Hematopoietic multipotent progenitor cell treated with erythropoietin and hydrocortisone succinate and interleukin-3 and kit ligand, for 15 days (in vitro differentiated cells): ENCODE results near the gene SETD3.

ENCODE experiments used
- DNase-seq: peaks from one replicate; pipeline ENCODE4 v3.0.0-alpha.2; 2015; ENCODE audit warnings: low spot score

Gene SETD3

GRCh38 chr14:99422228-99423010 lies 58.2 kb downstream of the SETD3 start:
- DNase-seq, result no peak

- DNase-seq, result no peak
Measured at GRCh38 chr14:99420711-99421110, 59.9 kb downstream of the SETD3 start.

DNA sequence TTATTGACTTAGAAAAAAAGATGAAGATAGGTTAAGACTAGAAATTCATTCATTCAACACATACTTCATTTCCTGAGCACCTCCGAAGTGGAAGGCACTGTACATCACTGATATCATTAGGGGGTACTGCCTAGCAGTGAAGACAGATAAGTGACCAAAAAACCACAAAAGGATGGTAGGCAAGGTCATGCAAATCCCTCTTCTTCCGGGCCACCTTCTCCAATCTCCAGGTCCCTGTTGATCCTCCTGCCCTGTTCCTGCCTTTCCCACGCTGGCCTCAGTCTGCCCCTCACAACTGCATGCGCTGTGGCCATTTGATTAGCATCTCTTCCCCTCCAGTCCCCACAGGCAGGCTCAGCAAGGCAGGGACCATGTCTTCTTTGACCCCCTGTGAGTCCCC lies 60.8 kb downstream of the SETD3 start:
- DNase-seq, result no peak

DNA sequence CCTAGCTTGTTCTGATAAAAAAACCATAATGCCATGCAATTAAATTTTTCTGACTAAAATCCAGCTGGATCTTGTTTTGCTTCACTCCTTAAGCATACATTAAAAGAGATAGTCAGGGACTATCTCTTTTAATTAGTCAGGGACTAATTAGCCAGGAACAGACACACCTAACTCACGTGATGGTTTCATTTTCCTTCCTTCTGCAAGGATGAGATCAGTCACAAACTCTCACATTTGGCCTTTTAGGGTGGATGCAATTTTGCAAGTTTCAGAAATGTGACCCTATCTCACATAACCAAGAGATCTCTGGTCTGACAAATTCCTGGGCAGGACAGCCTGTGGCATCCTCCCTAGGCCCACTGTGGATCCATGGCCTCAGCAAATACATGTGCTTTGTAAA lies 62.4 kb downstream of the SETD3 start:
- DNase-seq, result no peak

DNA sequence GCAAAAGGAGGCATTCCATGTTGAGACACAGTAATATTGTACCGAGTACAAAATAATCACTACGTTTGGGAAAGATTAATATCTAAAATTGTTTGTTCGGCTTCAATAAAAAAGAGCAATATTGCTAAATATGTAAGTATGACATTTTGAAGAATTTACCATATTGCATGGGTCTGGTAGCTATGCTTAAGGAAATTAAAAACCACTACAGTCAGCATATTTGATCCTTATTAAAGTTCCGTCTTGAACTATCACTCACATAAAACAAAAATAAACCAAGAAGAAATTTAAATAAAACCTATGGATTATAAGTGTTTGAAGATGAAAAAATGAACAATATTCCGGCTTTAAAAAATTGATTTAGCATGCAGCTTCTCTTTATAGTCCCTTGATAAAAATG lies 63.8 kb downstream of the SETD3 start:
- no peak for DNase-seq

DNA sequence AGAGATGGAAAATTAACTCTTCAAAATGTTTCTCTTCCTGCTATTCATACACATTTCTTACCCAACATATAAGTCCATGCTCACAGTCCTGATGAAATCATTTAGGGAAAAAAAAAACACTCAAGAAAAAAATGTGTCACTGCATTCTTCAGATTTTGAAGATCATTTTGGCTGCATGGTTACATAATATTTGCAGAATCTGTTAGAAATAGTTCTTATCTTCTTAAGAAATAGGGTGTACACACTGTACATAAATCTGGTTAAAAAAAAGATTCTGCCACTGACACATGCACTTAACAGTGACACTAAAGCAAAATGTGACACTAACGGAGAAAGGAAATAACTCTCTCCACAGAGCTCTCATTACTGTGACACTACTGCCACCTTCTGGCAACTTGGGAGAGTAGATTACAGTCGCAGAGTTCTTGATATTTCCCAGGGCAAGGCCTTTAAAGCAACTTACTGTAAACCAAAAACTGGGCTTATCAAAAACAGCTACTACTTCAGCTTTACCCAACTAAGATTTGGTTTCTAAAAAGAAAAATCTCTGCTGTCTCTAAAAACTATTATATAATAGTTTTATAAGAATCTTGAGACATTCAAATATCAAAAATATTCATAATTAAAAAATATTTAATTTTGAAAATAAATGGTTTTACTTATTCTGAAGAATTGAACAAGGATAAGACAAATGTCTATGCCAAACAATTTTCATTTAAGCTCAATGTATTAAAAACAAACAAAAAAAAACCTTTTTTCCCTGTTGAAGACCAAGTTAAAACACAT lies 65.0 kb downstream of the SETD3 start:
- DNase-seq, result peak; percentile 81

- no peak for DNase-seq
Measured at GRCh38 chr14:99413911-99414310, 66.7 kb downstream of the SETD3 start.

DNA sequence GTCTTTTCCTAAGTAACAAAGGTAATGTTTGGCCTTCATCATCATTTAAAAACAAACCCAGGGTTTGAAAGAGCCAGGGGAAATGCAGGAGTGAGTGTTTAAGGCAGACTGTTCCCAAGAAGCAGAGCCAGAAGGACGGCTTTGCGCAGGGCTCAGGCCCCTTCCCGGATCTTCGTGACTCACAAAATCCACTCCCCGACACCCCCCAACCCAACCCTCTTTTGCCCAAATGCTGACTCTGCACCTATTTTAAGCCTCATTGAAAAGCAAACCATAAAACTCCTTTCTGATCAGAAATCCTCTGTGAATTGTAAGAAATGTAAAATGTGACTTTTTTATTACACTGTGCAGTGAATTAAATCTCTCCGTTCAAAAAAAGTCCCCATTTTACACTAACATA lies 67.5 kb downstream of the SETD3 start:
- no peak for DNase-seq

- DNase-seq, result no peak
Measured at GRCh38 chr14:99412117-99413061, 68.3 kb downstream of the SETD3 start.

DNA sequence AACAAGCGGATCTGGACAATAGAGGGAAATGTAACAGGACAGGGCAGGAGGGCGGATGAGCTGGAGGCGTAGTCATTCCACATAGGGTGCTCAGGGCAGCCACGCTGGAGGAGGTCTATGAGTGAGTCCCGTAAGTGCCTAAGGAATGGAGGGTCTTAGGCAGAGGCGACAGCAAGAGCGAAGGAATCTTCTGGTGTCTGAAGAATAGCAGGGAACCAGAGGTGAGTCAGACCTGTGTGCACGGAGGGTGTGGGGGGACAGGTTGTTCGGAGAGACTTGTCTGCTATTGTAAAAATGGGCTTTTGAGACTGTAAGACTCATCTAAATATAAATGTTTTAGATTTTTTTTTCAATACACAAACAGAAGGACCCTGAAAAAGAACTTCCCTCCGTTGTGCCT lies 70.6 kb downstream of the SETD3 start:
- DNase-seq, result no peak

DNA sequence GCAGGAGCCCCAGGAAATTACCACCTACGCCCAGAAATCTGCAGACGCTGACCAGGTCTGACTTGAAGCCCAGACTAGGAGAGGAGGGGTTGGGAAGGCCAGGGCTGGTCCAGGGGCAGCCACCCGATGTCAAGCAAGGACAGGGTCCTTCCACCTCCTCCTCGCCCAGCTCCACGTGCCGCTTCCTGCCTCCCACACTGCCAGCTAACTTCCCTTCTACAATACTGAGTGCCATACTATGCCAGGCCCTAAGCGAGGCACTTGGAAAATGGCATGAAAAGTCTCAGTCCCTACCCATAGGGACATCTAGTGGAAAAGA lies 71.7 kb downstream of the SETD3 start:
- no peak for DNase-seq

DNA sequence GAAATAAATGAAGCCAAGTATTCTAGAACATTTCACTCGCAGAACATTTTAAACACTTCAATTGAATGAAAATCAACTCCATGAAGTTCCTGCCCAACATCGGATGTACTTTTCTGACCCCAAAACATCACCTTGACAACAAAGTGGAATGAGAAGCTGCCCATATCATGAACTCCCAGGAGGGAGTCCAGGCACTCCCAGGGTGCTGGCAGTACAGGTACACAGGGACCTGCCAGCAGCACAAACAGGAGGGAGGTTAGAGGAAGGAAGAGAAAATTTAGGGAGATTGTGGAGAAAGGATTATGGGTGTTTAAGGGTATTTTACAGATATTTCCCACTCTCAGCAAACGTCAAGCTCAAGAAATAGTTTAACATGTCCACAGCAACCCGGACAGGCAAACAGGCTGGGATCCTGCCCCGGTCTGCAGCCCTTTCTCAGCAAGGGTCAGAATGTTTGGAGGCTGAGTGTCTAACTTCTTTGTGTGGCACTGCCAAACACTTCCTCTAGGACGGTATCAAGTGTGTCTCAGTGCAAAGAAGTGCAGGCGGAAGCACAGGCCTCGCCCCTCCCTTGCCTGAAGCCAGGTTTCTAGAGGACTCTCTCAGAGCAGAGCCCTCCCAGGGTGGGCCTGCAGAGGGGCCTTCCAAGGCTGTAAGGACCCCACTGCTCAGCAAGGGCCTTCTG lies 72.2 kb downstream of the SETD3 start:
- DNase-seq, result no peak

- DNase-seq, result no peak
Measured at GRCh38 chr14:99407416-99407815, 73.2 kb downstream of the SETD3 start.

GRCh38 chr14:99402950-99403349 lies 77.7 kb downstream of the SETD3 start:
- no peak for DNase-seq

DNA sequence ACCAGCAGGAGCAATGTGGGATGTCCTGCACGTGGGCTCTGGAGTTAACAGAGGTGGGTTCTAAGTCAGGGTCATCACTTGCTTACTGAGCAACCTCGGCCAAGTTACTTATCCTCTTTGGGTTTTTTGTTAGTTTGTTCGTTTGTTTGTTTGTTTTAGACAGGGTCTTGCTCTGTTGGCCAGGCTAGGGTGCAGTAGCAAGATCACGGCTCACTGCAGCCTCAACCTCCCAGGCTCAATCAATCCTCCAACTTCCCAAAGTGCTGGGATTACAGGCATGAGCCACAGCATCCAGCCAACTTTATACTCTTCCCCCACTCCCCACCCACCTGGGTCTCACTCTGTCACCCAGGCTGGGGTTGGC lies 78.4 kb downstream of the SETD3 start:
- no peak for DNase-seq

DNA sequence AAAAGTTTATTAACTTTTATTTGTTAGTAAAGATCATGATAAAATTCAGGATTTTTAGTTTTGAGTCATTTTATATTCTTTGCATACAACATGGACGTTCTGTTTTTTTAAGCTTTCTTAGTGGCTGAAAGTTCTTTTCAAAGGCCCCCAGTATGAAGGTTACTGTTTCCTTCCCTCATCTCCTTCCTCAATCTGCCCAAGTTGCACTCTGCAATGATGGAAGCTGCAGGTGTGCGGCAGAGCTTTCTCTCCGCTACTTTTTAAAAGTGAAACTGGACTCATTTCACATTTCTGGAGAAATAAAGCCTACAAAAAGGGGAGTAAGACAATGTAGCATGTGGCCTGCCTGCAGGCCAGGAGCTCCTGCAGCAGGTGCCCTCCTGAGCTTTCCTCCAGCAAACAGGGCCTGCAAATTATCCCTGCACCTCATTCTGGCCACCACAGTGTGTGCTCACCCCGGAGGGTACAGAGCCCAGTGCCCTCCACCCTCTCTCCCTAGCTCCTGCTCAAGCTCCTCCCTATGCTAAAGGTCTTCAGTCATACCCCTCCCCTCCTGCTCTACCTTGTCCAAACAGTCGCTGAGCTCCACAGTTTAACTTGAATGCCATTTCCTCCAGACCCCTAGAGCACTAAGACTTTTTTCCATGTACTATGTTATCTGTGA lies 78.9 kb downstream of the SETD3 start:
- DNase-seq, result no peak

GRCh38 chr14:99401211-99401610 lies 79.4 kb downstream of the SETD3 start:
- DNase-seq, result no peak

GRCh38 chr14:99397698-99398097 lies 83.0 kb downstream of the SETD3 start:
- DNase-seq, result no peak

DNA sequence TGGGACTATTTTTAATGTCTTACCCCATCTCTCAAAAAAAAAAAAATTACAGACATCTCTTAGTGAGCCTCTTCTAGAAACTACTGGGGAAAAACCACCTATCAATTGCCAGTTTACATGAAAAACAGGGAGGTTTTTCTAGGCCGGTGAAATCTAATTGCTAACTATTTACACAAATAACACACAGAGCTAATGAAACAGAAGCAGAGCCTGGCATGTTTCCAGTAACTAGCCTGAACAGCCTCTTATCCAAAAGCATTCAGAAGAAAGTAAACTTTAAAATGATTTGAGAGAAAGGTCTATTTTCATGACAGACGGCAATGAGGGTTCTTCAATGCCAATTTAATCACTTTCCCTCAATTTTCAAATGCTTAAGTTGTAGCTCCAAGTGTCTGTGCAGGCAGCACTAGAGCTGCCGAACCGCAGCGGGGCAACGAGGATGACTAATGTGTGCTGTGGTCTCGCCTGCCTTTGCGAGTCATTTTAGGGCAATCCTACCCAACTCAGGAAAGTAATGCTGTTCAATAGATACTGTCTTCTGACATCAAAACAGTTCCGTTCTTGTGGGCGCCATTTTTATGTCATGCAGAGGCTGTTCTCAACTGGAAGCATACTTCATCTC lies 84.6 kb downstream of the SETD3 start:
- no peak for DNase-seq

GRCh38 chr14:99394602-99395156 lies 86.0 kb downstream of the SETD3 start:
- DNase-seq, result no peak
